HG03457 (cell line): ENCODE results near the gene PRR13.
A peak's percentile ranks its signal among the peaks of the same experiment; 100 is the strongest.

Experiments used
- ATAC-seq: cut with Tn5 transposase; IDR thresholded peaks from one replicate; pipeline ENCODE4 v1.9.1; 2021; ENCODE audit warnings: moderate number of reproducible peaks; ENCODE audit not compliant: unreplicated experiment

Gene PRR13

DNA sequence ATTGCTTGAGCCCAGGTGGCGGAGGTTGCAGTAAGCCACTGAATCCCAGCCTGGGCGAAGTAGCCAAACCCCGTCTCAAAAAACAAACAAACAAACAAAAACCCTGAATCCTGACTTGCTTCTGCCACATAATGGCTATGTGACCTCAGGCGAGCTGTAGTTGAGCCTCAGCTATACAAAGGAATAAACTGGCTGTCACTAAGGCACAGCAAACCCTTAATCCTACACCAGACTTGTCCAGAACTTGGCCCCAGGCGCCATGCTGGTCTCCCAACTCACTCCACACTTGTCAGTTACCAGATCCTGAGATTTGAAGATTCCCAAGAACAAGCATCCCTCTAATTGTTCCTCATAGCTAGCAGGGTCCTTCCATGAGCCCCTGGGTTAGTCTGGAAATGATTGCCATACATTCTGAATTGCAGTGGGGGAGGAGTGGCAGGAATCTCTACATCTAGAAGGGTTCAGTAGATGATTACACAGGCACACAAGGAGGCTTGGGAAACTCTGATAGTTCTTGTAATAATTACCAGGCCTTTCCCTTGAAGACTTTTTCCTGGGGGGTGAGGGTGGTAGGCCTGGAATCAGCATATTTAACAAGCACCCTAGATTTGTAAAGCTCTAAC is 47.8 kb downstream of the PRR13 start:
- ATAC-seq: no peak

DNA sequence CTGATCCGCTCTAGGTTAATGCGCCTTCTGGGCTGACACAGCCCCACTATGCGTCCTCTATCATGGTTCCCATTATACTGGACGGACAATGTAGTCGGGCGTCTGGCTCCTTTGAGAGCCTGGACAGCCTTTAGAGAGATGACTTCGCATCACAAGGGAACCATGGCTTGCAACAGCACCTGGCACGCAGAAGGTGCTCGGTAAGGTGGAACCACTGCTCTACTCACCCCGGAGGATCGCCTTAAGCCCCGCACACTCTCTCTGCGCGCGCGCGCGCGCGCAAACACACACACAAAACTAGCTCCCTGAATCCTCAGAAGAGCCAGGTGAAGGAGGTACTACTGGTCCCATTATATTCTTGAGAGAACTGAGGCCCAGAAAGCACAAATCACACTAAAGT is 50.7 kb downstream of the PRR13 start:
- no peak for ATAC-seq

DNA sequence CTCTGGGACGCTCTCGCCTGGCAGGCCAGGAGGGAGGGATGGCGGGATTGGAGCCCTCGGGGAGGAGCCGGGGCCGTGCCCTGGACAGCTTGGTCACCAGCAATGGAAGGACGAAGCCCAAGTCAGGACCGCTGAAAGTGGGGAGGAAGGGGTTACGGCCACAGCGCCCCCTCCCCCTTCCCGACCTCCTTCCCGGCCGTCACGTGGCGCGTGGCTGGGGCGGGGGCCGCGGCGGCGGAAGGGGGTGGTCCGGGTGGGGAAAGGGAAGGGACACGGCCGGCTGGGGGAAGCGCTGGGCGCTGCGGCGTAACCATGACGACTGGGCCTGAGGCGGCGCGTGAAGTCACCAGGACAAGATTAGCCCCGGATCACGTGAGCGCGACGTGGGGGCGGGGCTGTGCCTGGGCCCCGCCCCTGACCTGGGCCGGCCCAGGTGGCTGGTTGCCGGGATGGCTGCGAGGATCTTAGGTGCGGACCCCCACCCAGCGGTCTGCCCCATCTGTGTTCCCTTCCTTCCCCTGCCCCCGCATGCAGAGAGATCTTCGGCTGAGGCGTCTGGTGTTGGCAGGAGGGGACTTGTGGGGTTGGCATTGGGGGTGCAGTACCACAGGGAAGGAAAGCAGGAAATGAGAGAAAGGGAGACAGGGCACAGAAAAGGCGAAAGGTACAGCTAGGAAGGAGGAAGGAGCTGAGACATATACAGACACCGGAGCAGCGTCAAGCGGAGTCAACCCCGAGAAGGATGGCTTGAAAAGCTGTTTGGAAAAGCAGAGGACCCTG is 51.5 kb downstream of the PRR13 start:
- ATAC-seq: peak; percentile 61

DNA sequence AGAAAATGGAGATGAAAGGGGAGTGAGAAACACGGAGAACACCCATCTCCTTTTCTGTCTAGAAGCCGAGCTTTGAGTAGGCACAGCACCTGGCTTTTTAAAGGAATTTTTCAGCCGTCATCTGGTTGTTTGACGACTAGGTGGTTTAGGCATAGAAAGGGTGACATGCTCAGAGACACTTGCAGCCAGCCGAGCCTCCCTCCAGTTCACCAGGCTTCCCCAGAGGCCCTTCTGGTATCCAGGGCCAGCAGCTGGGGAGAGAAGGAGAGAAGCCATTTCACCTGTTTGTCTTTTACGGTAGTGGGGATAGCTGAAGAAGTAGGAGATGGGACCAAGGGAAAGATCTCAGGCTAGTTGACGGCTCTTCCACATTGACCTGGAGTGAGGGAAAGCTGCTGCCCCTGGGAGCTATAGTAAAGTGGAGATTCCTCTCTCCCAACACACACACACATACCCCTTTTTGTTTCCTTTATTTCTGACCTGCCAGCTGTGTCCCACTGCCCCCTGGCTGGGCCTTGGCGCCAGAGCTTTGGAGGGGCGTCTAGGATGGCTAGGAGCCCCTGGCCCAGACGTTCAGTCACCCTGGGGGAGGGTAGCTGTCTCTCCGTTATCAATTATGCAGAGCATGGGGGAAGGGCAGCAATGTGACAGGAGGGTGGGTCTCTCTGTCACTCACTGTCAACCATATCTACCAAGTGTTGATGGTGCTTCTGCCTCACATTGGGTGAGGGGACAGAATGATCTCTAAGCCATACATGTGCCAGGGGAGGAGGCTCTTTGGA is 52.3 kb downstream of the PRR13 start:
- ATAC-seq: no peak
